ENCODE data around the gene KCTD12. TPM values are rescaled to one million over a fixed set of nuclear protein-coding genes. Genes with fewer than 3 reads are reported as not detected.

Gene KCTD12
- total RNA-seq (2021) (6.7 to 8.0 TPM (median 7.8 TPM) in 3 replicates), Bru-seq, nascent RNA (percentile 63 among the genes with signal in this experiment)
- long read RNA-seq, experiment 1, full-length matches to known transcripts, result 16 of 16 reads
- long read RNA-seq, experiment 1, partial matches to known transcripts, result 0 of 16 reads
- long read RNA-seq, experiment 1, other reads (novel, unspliced or antisense), result 0 of 16 reads
- long read RNA-seq, experiment 2, full-length matches to known transcripts, result 19 of 19 reads
- long read RNA-seq, experiment 2, partial matches to known transcripts, result 0 of 19 reads
- long read RNA-seq, experiment 2, other reads (novel, unspliced or antisense), result 0 of 19 reads
- long read RNA-seq, experiment 3, result 0 reads

DNA sequence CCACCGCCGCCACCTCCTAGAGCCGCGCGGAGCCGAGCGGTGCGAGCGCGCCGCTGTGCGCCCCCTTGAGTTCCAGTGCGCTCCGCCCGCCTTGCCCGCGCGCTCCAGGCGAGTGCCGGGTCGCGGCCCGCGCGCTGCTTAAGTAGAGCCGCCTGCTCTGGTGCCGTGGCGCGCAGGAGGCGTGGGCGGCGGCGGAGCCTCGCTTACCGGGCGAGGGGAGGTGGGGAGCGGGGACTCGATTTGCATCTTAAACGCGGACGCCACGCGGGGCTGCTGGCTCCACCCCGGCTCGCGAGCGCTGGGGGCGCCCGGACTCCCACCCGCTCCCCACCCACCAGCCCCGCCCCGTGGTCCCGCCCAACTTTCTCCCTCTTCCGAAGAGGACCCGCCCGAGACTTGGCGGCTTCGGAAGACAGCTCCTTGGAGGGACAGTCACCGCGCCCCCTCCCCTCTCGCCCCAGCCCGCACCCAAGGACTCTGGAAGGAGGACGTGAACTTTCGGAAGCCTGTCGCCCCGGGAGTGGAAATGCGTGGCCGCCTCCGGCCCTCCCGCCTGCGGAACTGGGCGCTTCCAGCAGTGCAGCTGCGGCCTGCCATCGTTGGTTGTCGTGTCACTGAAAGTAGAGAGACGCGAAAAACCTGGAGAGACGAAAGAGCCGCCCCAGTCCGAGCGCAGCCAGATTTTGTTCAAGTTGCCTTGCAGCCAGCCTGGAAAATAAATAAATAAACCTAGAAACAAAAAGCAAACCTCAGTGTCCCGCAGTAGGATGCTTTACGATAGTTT is at the start of gene KCTD12:
TSS of gene KCTD12 (minus strand) at position 114 of the 784 bp plus-strand sequence. CDS start 257 bp downstream, outside the sequence.
- no peaks in the 10 kb centered on the region for H3K36me3 Mint-ChIP-seq
- peak; percentile 74 for DNase-seq (ENCODE audit: low spot score)
- ATAC-seq, result peak; percentile 76
- peak within 1 kb of the TSS; percentile 76 for H3K4me3 Mint-ChIP-seq
- peaks cover 66% of the 10 kb centered on the region for H3K27me3 Mint-ChIP-seq (ENCODE audit: low read depth)
- no peaks in the 10 kb centered on the region for H3K9me3 Mint-ChIP-seq
- CTCF ChIA-PET, result interaction anchor here (0.6 to 3.2 kb wide), 8 partner anchors 12 to 650 kb away, joined by 3 to 21 read pairs (median 4); no protein-coding TSS in a partner anchor
- POLR2A ChIA-PET, result interaction anchor here (1.1 kb wide), 1 partner anchor 87 kb away, joined by 4 read pairs; no protein-coding TSS in a partner anchor
- H3K4me1 Mint-ChIP-seq, result peaks cover 19% of the 10 kb centered on the region
- no peak within 1 kb of the TSS for H3K27ac Mint-ChIP-seq
- TF ChIP-seq, protein P1, sequence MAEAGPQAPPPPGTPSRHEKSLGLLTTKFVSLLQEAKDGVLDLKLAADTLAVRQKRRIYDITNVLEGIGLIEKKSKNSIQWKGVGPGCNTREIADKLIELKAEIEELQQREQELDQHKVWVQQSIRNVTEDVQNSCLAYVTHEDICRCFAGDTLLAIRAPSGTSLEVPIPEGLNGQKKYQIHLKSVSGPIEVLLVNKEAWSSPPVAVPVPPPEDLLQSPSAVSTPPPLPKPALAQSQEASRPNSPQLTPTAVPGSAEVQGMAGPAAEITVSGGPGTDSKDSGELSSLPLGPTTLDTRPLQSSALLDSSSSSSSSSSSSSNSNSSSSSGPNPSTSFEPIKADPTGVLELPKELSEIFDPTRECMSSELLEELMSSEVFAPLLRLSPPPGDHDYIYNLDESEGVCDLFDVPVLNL (CRISPR knock-in tag; IDR thresholded peaks at IDR 0.05; ENCODE audit: borderline replicate concordance, low read depth), result 0 out of 2 replicates have a peak, but pooled peaks have one; percentile 24
- TF ChIP-seq, protein P2, sequence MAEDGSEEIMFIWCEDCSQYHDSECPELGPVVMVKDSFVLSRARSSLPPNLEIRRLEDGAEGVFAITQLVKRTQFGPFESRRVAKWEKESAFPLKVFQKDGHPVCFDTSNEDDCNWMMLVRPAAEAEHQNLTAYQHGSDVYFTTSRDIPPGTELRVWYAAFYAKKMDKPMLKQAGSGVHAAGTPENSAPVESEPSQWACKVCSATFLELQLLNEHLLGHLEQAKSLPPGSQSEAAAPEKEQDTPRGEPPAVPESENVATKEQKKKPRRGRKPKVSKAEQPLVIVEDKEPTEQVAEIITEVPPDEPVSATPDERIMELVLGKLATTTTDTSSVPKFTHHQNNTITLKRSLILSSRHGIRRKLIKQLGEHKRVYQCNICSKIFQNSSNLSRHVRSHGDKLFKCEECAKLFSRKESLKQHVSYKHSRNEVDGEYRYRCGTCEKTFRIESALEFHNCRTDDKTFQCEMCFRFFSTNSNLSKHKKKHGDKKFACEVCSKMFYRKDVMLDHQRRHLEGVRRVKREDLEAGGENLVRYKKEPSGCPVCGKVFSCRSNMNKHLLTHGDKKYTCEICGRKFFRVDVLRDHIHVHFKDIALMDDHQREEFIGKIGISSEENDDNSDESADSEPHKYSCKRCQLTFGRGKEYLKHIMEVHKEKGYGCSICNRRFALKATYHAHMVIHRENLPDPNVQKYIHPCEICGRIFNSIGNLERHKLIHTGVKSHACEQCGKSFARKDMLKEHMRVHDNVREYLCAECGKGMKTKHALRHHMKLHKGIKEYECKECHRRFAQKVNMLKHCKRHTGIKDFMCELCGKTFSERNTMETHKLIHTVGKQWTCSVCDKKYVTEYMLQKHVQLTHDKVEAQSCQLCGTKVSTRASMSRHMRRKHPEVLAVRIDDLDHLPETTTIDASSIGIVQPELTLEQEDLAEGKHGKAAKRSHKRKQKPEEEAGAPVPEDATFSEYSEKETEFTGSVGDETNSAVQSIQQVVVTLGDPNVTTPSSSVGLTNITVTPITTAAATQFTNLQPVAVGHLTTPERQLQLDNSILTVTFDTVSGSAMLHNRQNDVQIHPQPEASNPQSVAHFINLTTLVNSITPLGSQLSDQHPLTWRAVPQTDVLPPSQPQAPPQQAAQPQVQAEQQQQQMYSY (CRISPR knock-in tag; IDR thresholded peaks at IDR 0.05), result peak; percentile 95
- 0 out of 2 replicates have a peak, but pooled peaks have one; percentile 21 for TF ChIP-seq TCF7 (CRISPR knock-in tag; IDR thresholded peaks at IDR 0.05; ENCODE audit: low read depth)
- peak; percentile 60 for TF ChIP-seq CREM (CRISPR knock-in tag; IDR thresholded peaks at IDR 0.05)
- TF ChIP-seq ZNF219 (CRISPR knock-in tag; IDR thresholded peaks at IDR 0.05; ENCODE audit: borderline replicate concordance), result 0 out of 2 replicates have a peak, but pooled peaks have one; percentile 16
- TF ChIP-seq E2F5 (CRISPR knock-in tag; IDR thresholded peaks at IDR 0.05), result peak; percentile 36; the same call in 1 of the 2 replicates
- no peak for TF ChIP-seq GABPB1 (CRISPR knock-in tag; IDR thresholded peaks at IDR 0.05)
- TF ChIP-seq MYBL2 (CRISPR knock-in tag; IDR thresholded peaks at IDR 0.05), result peak; percentile 27
- TF ChIP-seq HMGXB4 (CRISPR knock-in tag; IDR thresholded peaks at IDR 0.05), result peak; percentile 12; the same call in 1 of the 2 replicates
- TF ChIP-seq TEAD1 (CRISPR knock-in tag; IDR thresholded peaks at IDR 0.05), result peak; percentile 56; the same call in 1 of the 2 replicates
- no peak; the same call in 1 of the 2 replicates for TF ChIP-seq NFE2L1 (CRISPR knock-in tag; IDR thresholded peaks at IDR 0.05)
- peak; percentile 61; the same call in 1 of the 2 replicates for TF ChIP-seq KAT7 (CRISPR knock-in tag; IDR thresholded peaks at IDR 0.05; ENCODE audit: borderline replicate concordance)
- no peak for TF ChIP-seq HMGA2 (CRISPR knock-in tag; IDR thresholded peaks at IDR 0.05)
- TF ChIP-seq NR2C2 (CRISPR knock-in tag; IDR thresholded peaks at IDR 0.05), result no peak

GRCh38 chr13:76934671-76935070 is 48.5 kb upstream of the KCTD12 start:
- Mint-ChIP-seq H3K27me3 (ENCODE audit: low read depth) (no peaks in the 10 kb centered on the region), H3K4me3 (no peak overlapping the region), H3K36me3 (no peaks in the 10 kb centered on the region), H3K27ac (no peak overlapping the region), H3K4me1 (no peaks in the 10 kb centered on the region), H3K9me3 (peaks cover 18% of the 10 kb centered on the region)
- ATAC-seq (no peak), DNase-seq (ENCODE audit: low spot score) (no peak)
- ChIA-PET POLR2A (no interaction called here), CTCF (no interaction called here)
- no peak for TF ChIP-seq JAZF1 (CRISPR knock-in tag; IDR thresholded peaks at IDR 0.05)
- no peak for TF ChIP-seq ZNF232 (CRISPR knock-in tag; IDR thresholded peaks at IDR 0.05)
- TF ChIP-seq, protein P3, sequence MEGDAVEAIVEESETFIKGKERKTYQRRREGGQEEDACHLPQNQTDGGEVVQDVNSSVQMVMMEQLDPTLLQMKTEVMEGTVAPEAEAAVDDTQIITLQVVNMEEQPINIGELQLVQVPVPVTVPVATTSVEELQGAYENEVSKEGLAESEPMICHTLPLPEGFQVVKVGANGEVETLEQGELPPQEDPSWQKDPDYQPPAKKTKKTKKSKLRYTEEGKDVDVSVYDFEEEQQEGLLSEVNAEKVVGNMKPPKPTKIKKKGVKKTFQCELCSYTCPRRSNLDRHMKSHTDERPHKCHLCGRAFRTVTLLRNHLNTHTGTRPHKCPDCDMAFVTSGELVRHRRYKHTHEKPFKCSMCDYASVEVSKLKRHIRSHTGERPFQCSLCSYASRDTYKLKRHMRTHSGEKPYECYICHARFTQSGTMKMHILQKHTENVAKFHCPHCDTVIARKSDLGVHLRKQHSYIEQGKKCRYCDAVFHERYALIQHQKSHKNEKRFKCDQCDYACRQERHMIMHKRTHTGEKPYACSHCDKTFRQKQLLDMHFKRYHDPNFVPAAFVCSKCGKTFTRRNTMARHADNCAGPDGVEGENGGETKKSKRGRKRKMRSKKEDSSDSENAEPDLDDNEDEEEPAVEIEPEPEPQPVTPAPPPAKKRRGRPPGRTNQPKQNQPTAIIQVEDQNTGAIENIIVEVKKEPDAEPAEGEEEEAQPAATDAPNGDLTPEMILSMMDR (IDR thresholded peaks at IDR 0.05), result no peak
- TF ChIP-seq ETV6 (CRISPR knock-in tag; IDR thresholded peaks at IDR 0.05), result no peak
- TF ChIP-seq SMAD3 (CRISPR knock-in tag; IDR thresholded peaks at IDR 0.05; ENCODE audit: borderline replicate concordance), result no peak
- no peak for TF ChIP-seq CREM (CRISPR knock-in tag; IDR thresholded peaks at IDR 0.05)

Data from WTC11 (cell line).